Measurements from ENCODE around the gene SPRR2B. TPM values are rescaled to one million over a fixed set of nuclear protein-coding genes. Genes with fewer than 3 reads are reported as not detected.
"Not testable (repeated sequence)": the region's sequence is repeated elsewhere in the genome, so short reads cannot be mapped to it uniquely, and the experiment has no call there.

Gene SPRR2B
- total RNA-seq, 1 donor from 2014 or later, result not detected

GRCh38 chr1:153058826-153059784 lies 12.3 kb downstream of the SPRR2B start:
- DNase-seq (ENCODE audit: low spot score), result no peak
- H3K36me3 Mint-ChIP-seq, result no peaks in the 10 kb centered on the region
- H3K27ac ChIP-seq, result no peak overlapping the region
- no peak overlapping the region for H3K27ac Mint-ChIP-seq
- no peak overlapping the region for H3K4me2 ChIP-seq
- H4K20me1 ChIP-seq (ENCODE audit: low read depth), result no peaks in the 10 kb centered on the region
- H2AFZ ChIP-seq (replicated peaks), result no peak overlapping the region
- H3K27me3 Mint-ChIP-seq (ENCODE audit: insufficient read depth, low read depth), result no peaks in the 10 kb centered on the region
- H3F3A ChIP-seq (ENCODE audit: low read depth), result no peaks in the 10 kb centered on the region
- H3K9me3 Mint-ChIP-seq, result no peaks in the 10 kb centered on the region
- no peak overlapping the region for H3K4me3 ChIP-seq
- H3K79me2 ChIP-seq (ENCODE audit: low read depth), result no peaks in the 10 kb centered on the region
- no peak overlapping the region for H3K9ac ChIP-seq
- H3K4me1 ChIP-seq, result no peaks in the 10 kb centered on the region
- H3K4me1 Mint-ChIP-seq, result no peaks in the 10 kb centered on the region
- no peaks in the 10 kb centered on the region for H3K36me3 ChIP-seq
- H3K27me3 ChIP-seq, result no peaks in the 10 kb centered on the region
- no peak overlapping the region for H3K4me3 Mint-ChIP-seq
- no peak for TF ChIP-seq EZH2 (IDR thresholded peaks at IDR 0.05)
- H3K9me3 ChIP-seq (ENCODE audit: low read depth), result peaks cover 9% of the 10 kb centered on the region

- Histone ChIP-seq H2AFZ (replicated peaks) (no peak overlapping the region), H3K79me2 (ENCODE audit: low read depth) (no peaks in the 10 kb centered on the region), H3K9ac (no peak overlapping the region), H3K27ac (no peak overlapping the region), H3K27me3 (no peaks in the 10 kb centered on the region), H3K36me3 (no peaks in the 10 kb centered on the region), H3F3A (ENCODE audit: low read depth) (no peaks in the 10 kb centered on the region), H3K4me1 (no peaks in the 10 kb centered on the region), H4K20me1 (ENCODE audit: low read depth) (no peaks in the 10 kb centered on the region), H3K4me2 (no peak overlapping the region), H3K9me3 (ENCODE audit: low read depth) (peaks cover 4% of the 10 kb centered on the region), H3K4me3 (no peak overlapping the region)
- no peak for DNase-seq (ENCODE audit: low spot score)
- Mint-ChIP-seq H3K36me3 (no peaks in the 10 kb centered on the region), H3K27ac (no peak overlapping the region), H3K4me3 (no peak overlapping the region), H3K9me3 (no peaks in the 10 kb centered on the region), H3K27me3 (ENCODE audit: insufficient read depth, low read depth) (no peaks in the 10 kb centered on the region), H3K4me1 (no peaks in the 10 kb centered on the region)
- TF ChIP-seq EZH2 (IDR thresholded peaks at IDR 0.05), result no peak
- TF ChIP-seq, protein P1, sequence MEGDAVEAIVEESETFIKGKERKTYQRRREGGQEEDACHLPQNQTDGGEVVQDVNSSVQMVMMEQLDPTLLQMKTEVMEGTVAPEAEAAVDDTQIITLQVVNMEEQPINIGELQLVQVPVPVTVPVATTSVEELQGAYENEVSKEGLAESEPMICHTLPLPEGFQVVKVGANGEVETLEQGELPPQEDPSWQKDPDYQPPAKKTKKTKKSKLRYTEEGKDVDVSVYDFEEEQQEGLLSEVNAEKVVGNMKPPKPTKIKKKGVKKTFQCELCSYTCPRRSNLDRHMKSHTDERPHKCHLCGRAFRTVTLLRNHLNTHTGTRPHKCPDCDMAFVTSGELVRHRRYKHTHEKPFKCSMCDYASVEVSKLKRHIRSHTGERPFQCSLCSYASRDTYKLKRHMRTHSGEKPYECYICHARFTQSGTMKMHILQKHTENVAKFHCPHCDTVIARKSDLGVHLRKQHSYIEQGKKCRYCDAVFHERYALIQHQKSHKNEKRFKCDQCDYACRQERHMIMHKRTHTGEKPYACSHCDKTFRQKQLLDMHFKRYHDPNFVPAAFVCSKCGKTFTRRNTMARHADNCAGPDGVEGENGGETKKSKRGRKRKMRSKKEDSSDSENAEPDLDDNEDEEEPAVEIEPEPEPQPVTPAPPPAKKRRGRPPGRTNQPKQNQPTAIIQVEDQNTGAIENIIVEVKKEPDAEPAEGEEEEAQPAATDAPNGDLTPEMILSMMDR (IDR thresholded peaks at IDR 0.05), result no peak
- no peak for TF ChIP-seq EZH2phosphoT487 (IDR thresholded peaks at IDR 0.05)
Measured at GRCh38 chr1:153058154-153058553, 13.3 kb downstream of the SPRR2B start.

DNA sequence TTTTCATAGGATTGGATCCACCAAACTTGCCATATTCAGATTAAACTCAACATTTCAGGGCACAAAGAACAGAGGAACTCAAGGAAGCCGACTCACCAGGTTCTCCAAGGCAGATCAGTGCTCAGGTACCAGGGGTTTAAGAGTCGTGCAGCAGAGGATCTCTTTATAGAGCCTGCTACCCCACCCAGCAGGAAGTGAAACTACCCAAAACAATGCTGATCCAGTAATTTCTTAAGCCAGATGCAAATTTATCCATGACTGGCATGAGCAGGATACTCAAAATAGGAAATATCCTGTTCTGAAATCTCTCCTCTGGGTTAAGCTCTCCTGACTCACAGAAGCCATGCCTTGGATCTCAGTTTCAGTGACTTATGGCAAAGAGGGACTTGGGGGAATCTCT lies 14.0 kb downstream of the SPRR2B start, which contains the start of gene SPRR2A:
SPRR2A (minus strand) TSS at position 138 of the 400 bp plus-strand sequence. CDS start 777 bp downstream, outside the sequence.
- Histone ChIP-seq H3K79me2 (ENCODE audit: low read depth) (no peaks in the 10 kb centered on the region), H3K36me3 (no peaks in the 10 kb centered on the region), H3K4me3 (no peak within 1 kb of the TSS), H3K4me2 (no peak within 1 kb of the TSS), H4K20me1 (ENCODE audit: low read depth) (no peaks in the 10 kb centered on the region), H3F3A (ENCODE audit: low read depth) (no peaks in the 10 kb centered on the region), H3K4me1 (no peaks in the 10 kb centered on the region), H3K27me3 (no peaks in the 10 kb centered on the region), H3K27ac (no peak within 1 kb of the TSS), H3K9me3 (ENCODE audit: low read depth) (peaks cover 4% of the 10 kb centered on the region), H2AFZ (replicated peaks) (no peak within 1 kb of the TSS), H3K9ac (no peak within 1 kb of the TSS)
- no peak for DNase-seq (ENCODE audit: low spot score)
- Mint-ChIP-seq H3K27ac (no peak within 1 kb of the TSS), H3K27me3 (ENCODE audit: insufficient read depth, low read depth) (no peaks in the 10 kb centered on the region), H3K9me3 (no peaks in the 10 kb centered on the region), H3K4me3 (no peak within 1 kb of the TSS), H3K4me1 (no peaks in the 10 kb centered on the region), H3K36me3 (no peaks in the 10 kb centered on the region)
- TF ChIP-seq EZH2phosphoT487 (IDR thresholded peaks at IDR 0.05) (no peak), EZH2 (IDR thresholded peaks at IDR 0.05) (no peak)
- TF ChIP-seq, protein P1 (IDR thresholded peaks at IDR 0.05), result no peak

DNA sequence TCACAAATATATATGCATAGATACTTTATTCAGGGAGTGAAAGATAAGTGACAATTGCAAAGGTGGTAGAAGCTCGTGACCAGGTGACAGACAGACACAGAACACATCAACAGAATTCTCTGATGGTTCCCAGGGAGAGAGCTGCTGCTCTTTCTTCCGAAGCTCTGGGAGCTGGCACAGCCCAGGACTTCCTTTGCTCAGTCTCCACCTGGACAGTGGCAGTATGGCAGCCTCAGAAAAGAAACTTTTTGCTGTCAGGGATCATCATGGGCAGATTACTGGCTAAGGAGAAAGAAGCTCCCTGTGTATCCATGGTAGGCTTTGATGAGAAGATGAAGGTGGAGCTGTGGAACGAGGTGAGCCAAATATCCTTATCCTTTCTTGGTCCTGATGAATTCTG lies 15.3 kb downstream of the SPRR2B start:
- H3K27me3 Mint-ChIP-seq (ENCODE audit: insufficient read depth, low read depth); H3K9ac ChIP-seq: not testable (repeated sequence)

More for the DNA sequence above, 15.3 kb downstream of the SPRR2B start:
- H3K79me2 ChIP-seq (ENCODE audit: low read depth); H3K9me3 ChIP-seq (ENCODE audit: low read depth); H2AFZ ChIP-seq (replicated peaks); H3K4me2 ChIP-seq; DNase-seq (ENCODE audit: low spot score); H3K4me3 ChIP-seq; H3K27me3 ChIP-seq; H3F3A ChIP-seq (ENCODE audit: low read depth); H3K36me3 ChIP-seq; H3K4me1 ChIP-seq; H4K20me1 ChIP-seq (ENCODE audit: low read depth); H3K36me3 Mint-ChIP-seq; H3K4me3 Mint-ChIP-seq; H3K27ac ChIP-seq; H3K9me3 Mint-ChIP-seq; H3K27ac Mint-ChIP-seq; H3K4me1 Mint-ChIP-seq: not testable (repeated sequence)
